Upper lobe of right lung (tissue), 1 donor: Measurements from ENCODE around the gene BCL6B. TPM values are rescaled to one million over a fixed set of nuclear protein-coding genes. Genes with fewer than 3 reads are reported as not detected.

Source experiments
- ATAC-seq: fragments of 200-7000 bp; cut with Tn5 transposase; one replicate; pipeline ENCODE4 v1.9.1; 2020; ENCODE audit warnings: mild to moderate bottlenecking, moderate library complexity
- DNase-seq: peaks from one replicate; pipeline ENCODE4 v3.0.0-alpha.2; 2020
- H3K27ac ChIP-seq: fragments of 200-600 bp; one replicate; pipeline ENCODE4 v1.8.0; 2022
- H3K27me3 ChIP-seq: fragments of 200-600 bp; one replicate; pipeline ENCODE4 v1.8.0; 2022; ENCODE audit warnings: mild to moderate bottlenecking
- H3K36me3 ChIP-seq: fragments of 200-600 bp; one replicate; pipeline ENCODE4 v1.8.0; 2022
- H3K4me1 ChIP-seq: fragments of 200-600 bp; one replicate; pipeline ENCODE4 v1.8.0; 2022
- H3K4me3 ChIP-seq: fragments of 200-600 bp; one replicate; pipeline ENCODE4 v1.8.0; 2022; ENCODE audit warnings: mild to moderate bottlenecking
- H3K9me3 ChIP-seq: fragments of 200-600 bp; one replicate; pipeline ENCODE4 v1.8.0; 2022
- CTCF ChIP-seq: fragments of 200-600 bp; IDR thresholded peaks from one replicate; pipeline ENCODE4 v1.8.0; 2022; ENCODE audit warnings: antibody characterized with exemption
- intact Hi-C: fragments of 100-400 bp; cut with DNase I; formaldehyde crosslinking; loops from one replicate; pipeline ENCODE4 v1.11.0; 2022
- total RNA-seq: library from RNA; stranded (reverse); fragmentation: NEBNext Ultra II Directional; extraction: Animal tissue kit (Norgen Biotek cat#: 25700); gene quantifications from one replicate; pipeline ENCODE4 v1.2.1, GENCODE V29; 2021
- donor health status: DM: no; HTN: yes; CAD: no; lungs with severe emphysema.

Gene BCL6B
- total RNA-seq, 1 donor from 2014 or later: 42.6 TPM

DNA sequence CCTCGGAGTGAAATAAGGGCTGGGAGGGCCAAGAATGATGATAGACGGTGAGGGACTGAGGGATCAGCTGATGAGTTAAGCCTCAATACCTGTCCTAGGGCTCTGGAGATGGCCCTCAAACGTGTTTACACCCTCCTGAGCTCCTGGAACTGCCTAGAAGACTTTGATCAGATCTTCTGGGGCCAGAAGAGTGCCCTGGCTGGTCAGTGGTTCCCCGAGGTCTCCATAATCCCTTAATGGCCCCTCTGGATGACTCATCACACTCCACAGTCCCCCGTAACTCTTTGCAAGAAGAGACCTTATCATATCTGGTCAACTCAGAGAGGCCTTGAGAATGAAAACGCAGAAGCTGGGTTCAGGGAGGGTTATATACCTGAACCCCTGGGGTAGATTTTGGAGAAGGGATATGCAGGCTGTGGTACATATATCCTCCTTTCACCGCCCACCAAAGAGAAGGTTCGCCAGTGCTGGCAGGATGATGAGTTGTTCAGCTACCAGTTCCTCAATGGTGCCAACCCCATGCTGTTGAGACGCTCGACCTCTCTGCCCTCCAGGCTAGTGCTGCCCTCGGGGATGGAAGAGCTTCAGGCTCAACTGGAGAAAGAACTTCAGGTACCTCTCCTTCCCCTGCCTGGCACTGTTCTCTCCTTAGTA, 23.9 kb upstream of the BCL6B start:
- H3K9me3 ChIP-seq: no peaks in the 10 kb centered on the region
- H3K4me1 ChIP-seq: peaks cover 3% of the 10 kb centered on the region
- no peak for TF ChIP-seq CTCF
- DNase-seq (no peak), ATAC-seq (no peak)
- intact Hi-C loops: no loop called here
- no peaks in the 10 kb centered on the region for H3K27me3 ChIP-seq
- H3K4me3 ChIP-seq: no peak overlapping the region
- peaks cover 36% of the 10 kb centered on the region for H3K36me3 ChIP-seq
- H3K27ac ChIP-seq: no peak overlapping the region

GRCh38 chr17:7001318-7001961, 21.4 kb upstream of the BCL6B start:
- DNase-seq (no peak), ATAC-seq (no peak)
- Histone ChIP-seq H3K36me3 (peaks cover 39% of the 10 kb centered on the region), H3K9me3 (no peaks in the 10 kb centered on the region), H3K27ac (no peak overlapping the region), H3K4me3 (no peak overlapping the region), H3K4me1 (no peaks in the 10 kb centered on the region), H3K27me3 (no peaks in the 10 kb centered on the region)
- TF ChIP-seq CTCF: peak; percentile 38
- intact Hi-C loops: no loop called here

DNA sequence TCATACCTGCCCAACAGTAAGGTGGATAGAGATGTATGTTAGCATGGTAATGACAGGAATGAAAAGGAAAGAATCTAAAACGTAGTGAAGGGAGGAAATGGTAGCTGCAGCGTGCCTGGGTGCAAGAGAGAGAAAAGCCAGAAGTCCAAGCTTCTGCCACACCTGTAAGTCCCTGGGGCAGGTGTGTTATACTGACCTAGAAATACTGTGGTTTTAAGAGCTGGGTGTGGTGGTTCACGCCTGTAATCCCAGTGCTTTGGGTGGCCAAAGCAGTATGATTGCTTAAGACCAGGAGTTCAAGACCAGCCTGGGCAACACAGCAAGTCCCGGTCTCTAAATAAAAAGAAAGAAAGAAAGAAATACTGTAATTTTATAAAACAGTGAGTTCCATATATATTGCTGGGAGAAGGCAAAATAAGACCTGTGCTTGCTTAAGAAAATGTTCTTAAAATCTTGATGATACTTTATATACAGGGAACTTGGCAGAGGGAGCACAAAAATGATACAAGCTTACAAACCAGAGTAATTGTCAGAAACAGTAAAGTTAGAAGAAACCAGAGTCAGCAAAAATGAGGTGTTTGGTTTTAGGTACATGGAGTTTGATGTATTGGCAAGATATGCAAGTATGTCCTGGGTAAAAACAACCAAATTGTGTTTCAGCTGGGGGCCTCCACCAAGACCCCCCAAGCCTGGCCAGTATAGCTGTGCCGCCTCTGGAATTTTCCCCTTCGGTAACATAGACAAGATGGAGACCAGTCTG, 20.4 kb upstream of the BCL6B start:
- no peak for TF ChIP-seq CTCF
- no peak for ATAC-seq
- H3K9me3 ChIP-seq: no peaks in the 10 kb centered on the region
- no peak for DNase-seq
- intact Hi-C loops: no loop called here
- peaks cover 48% of the 10 kb centered on the region for H3K36me3 ChIP-seq
- no peak overlapping the region for H3K27ac ChIP-seq
- no peaks in the 10 kb centered on the region for H3K4me1 ChIP-seq
- H3K27me3 ChIP-seq: no peaks in the 10 kb centered on the region
- no peak overlapping the region for H3K4me3 ChIP-seq

DNA sequence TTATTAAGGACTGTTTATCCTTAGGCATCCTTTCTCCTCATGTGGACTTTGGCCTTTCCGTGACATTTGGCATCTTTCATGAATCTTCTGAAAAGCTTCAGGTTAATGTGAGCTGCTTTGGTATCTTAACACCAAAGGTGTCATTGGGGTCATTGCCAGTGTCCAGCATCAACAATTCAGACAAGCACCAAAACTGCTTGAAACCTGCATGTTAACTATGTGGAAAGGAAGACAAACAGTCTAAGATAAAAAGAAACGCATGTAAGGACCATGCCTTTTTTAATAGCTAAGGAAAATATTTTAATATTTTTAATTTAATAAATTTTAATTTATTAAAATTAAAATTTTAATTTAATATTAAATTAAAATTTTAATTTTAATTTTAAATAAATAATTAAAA, 19.1 kb upstream of the BCL6B start:
- Histone ChIP-seq H3K36me3 (peaks cover 59% of the 10 kb centered on the region), H3K4me1 (no peaks in the 10 kb centered on the region), H3K9me3 (no peaks in the 10 kb centered on the region), H3K27ac (no peak overlapping the region), H3K27me3 (no peaks in the 10 kb centered on the region), H3K4me3 (no peak overlapping the region)
- DNase-seq: no peak
- intact Hi-C loops: no loop called here
- TF ChIP-seq CTCF: no peak
- ATAC-seq: no peak

GRCh38 chr17:7004398-7005253, 18.2 kb upstream of the BCL6B start:
- peak; percentile 78 for TF ChIP-seq CTCF
- peaks cover 59% of the 10 kb centered on the region for H3K36me3 ChIP-seq
- no peak overlapping the region for H3K27ac ChIP-seq
- no peak for DNase-seq
- no peak overlapping the region for H3K4me3 ChIP-seq
- H3K4me1 ChIP-seq: no peaks in the 10 kb centered on the region
- ATAC-seq: peak; percentile 84
- intact Hi-C loops: loop anchor here (5.0 kb wide), 1 partner anchor 92 kb away; no protein-coding TSS in a partner anchor
- H3K9me3 ChIP-seq: no peaks in the 10 kb centered on the region
- no peaks in the 10 kb centered on the region for H3K27me3 ChIP-seq
